ENCODE results near the gene DOCK3.
"Not testable (repeated sequence)": the region's sequence is repeated elsewhere in the genome, so short reads cannot be mapped to it uniquely, and the experiment has no call there.

Gene DOCK3

DNA sequence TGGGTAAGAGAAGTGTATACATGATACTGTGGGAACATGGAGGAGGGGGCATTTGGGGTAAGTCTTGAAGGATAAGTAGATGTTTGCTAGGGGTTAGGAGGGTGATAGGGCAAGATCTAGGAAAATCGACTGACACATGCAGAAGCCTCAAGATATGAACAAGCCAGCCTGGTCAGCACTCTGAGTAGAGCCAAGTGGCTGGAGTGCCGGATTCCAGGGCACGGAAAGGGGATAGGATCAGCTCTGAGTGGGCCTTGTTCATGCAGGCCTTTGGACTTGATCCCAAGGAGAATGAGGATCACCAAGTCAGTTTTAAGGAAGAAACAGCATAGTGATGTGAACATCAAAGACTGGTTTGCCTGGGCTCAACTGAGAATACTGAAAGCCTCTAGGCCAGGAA lies 686.1 kb downstream of the DOCK3 start:
- Histone ChIP-seq H3K27me3 (ENCODE audit: control insufficient read depth, low read length) (peaks cover 33% of the 10 kb centered on the region), H3K36me3 (ENCODE audit: control insufficient read depth, low read length) (no peaks in the 10 kb centered on the region), H4K20me1 (ENCODE audit: control insufficient read depth, insufficient read depth, low read depth, low read length) (no peaks in the 10 kb centered on the region), H3K9me3 (ENCODE audit: control insufficient read depth, insufficient read depth, low read length) (no peaks in the 10 kb centered on the region), H3K9me2 (replicated peaks; ENCODE audit: control insufficient read depth, low read length) (no peaks in the 10 kb centered on the region), H3K27ac (ENCODE audit: low read depth, low read length) (no peak overlapping the region), H3K4me2 (ENCODE audit: low read length) (no peak overlapping the region), H3K4me1 (ENCODE audit: control insufficient read depth, low read length) (no peaks in the 10 kb centered on the region), H3F3A (ENCODE audit: control insufficient read depth, insufficient read depth) (no peaks in the 10 kb centered on the region), H3K79me2 (ENCODE audit: control insufficient read depth, low read length) (no peaks in the 10 kb centered on the region), H3K4me3 (ENCODE audit: low read length) (no peak overlapping the region)
- no peak for TF ChIP-seq EZH2phosphoT487 (IDR thresholded peaks at IDR 0.05; ENCODE audit: borderline replicate concordance, low read length)
- TF ChIP-seq, protein P1, sequence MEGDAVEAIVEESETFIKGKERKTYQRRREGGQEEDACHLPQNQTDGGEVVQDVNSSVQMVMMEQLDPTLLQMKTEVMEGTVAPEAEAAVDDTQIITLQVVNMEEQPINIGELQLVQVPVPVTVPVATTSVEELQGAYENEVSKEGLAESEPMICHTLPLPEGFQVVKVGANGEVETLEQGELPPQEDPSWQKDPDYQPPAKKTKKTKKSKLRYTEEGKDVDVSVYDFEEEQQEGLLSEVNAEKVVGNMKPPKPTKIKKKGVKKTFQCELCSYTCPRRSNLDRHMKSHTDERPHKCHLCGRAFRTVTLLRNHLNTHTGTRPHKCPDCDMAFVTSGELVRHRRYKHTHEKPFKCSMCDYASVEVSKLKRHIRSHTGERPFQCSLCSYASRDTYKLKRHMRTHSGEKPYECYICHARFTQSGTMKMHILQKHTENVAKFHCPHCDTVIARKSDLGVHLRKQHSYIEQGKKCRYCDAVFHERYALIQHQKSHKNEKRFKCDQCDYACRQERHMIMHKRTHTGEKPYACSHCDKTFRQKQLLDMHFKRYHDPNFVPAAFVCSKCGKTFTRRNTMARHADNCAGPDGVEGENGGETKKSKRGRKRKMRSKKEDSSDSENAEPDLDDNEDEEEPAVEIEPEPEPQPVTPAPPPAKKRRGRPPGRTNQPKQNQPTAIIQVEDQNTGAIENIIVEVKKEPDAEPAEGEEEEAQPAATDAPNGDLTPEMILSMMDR (IDR thresholded peaks at IDR 0.05; ENCODE audit: low read depth, low read length, poor library complexity, severe bottlenecking): no peak

DNA sequence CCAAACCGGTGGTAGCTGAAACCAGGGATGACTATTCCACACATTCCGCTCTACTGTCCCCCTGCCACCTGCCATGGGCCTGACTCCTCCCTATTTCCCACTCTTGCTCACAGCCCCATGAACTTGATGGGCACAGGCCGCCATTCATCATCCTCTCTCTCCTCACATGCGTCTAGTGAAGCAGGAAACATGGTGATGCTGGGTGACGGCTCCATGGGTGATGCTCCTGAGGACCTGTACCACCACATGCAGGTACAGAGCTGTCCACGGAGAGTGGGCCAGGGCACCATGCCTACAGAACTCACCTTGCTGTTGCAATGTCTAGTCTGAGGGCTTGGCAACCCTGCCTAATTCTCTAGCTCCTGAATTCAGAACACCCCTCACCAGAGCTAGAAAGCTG lies 687.0 kb downstream of the DOCK3 start:
- Histone ChIP-seq H3K4me1 (ENCODE audit: control insufficient read depth, low read length) (no peaks in the 10 kb centered on the region), H3K9me2 (replicated peaks; ENCODE audit: control insufficient read depth, low read length) (no peaks in the 10 kb centered on the region), H3K27ac (ENCODE audit: low read depth, low read length) (no peak overlapping the region), H3K4me3 (ENCODE audit: low read length) (no peak overlapping the region), H4K20me1 (ENCODE audit: control insufficient read depth, insufficient read depth, low read depth, low read length) (no peaks in the 10 kb centered on the region), H3K4me2 (ENCODE audit: low read length) (no peak overlapping the region), H3K79me2 (ENCODE audit: control insufficient read depth, low read length) (no peaks in the 10 kb centered on the region), H3K27me3 (ENCODE audit: control insufficient read depth, low read length) (peaks cover 32% of the 10 kb centered on the region), H3K9me3 (ENCODE audit: control insufficient read depth, insufficient read depth, low read length) (no peaks in the 10 kb centered on the region), H3K36me3 (ENCODE audit: control insufficient read depth, low read length) (no peaks in the 10 kb centered on the region), H3F3A (ENCODE audit: control insufficient read depth, insufficient read depth) (no peaks in the 10 kb centered on the region)
- TF ChIP-seq EZH2phosphoT487 (IDR thresholded peaks at IDR 0.05; ENCODE audit: borderline replicate concordance, low read length): no peak
- TF ChIP-seq, protein P1 (IDR thresholded peaks at IDR 0.05; ENCODE audit: low read depth, low read length, poor library complexity, severe bottlenecking): no peak

DNA sequence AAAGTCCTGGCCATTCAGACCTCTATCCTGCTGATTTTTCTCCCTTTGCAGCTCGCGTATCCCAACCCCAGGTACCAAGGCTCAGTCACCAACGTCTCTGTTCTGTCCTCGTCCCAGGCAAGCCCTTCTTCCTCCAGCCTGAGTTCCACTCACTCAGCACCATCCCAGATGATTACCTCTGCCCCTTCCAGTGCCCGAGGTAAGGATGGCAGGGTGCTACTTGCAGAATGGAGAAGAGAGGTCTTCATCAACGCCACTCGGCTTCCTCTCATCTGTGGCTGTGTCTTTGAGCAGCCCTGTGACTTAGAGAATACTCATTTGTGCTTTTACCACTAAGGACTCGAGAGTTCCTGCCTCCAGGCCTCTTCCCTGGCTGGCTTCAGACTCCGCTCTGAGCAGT lies 687.7 kb downstream of the DOCK3 start:
- H3K9me3 ChIP-seq (ENCODE audit: control insufficient read depth, insufficient read depth, low read length): no peaks in the 10 kb centered on the region
- peaks cover 25% of the 10 kb centered on the region for H3K27me3 ChIP-seq (ENCODE audit: control insufficient read depth, low read length)
- H3F3A ChIP-seq (ENCODE audit: control insufficient read depth, insufficient read depth): no peaks in the 10 kb centered on the region
- H3K4me3 ChIP-seq (ENCODE audit: low read length): no peak overlapping the region
- H3K27ac ChIP-seq (ENCODE audit: low read depth, low read length): no peak overlapping the region
- TF ChIP-seq, protein P1 (IDR thresholded peaks at IDR 0.05; ENCODE audit: low read depth, low read length, poor library complexity, severe bottlenecking): no peak
- TF ChIP-seq EZH2phosphoT487 (IDR thresholded peaks at IDR 0.05; ENCODE audit: borderline replicate concordance, low read length): no peak
- H3K4me2 ChIP-seq (ENCODE audit: low read length): no peak overlapping the region
- H3K36me3 ChIP-seq (ENCODE audit: control insufficient read depth, low read length): no peaks in the 10 kb centered on the region
- no peaks in the 10 kb centered on the region for H4K20me1 ChIP-seq (ENCODE audit: control insufficient read depth, insufficient read depth, low read depth, low read length)
- no peaks in the 10 kb centered on the region for H3K79me2 ChIP-seq (ENCODE audit: control insufficient read depth, low read length)
- H3K4me1 ChIP-seq (ENCODE audit: control insufficient read depth, low read length): no peaks in the 10 kb centered on the region
- H3K9me2 ChIP-seq (replicated peaks; ENCODE audit: control insufficient read depth, low read length): no peaks in the 10 kb centered on the region

DNA sequence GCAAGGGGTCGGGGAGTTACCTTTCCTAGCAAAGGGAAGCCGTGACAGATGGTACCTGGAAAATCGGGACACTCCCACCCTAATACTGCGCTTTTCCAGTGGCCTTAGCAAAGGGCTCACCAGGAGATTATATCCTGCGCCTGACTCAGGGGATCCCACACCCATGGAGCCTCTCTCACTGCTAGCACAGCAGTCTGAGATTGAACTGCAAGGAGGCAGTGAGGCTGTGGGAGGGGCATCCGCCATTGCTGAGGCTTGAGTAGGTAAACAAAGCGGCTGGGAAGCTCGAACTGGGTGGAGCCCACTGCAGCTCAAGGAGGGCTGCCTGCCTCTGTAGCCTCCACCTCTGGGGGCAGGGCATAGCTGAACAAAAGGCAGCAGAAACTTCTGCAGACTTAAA lies 693.5 kb downstream of the DOCK3 start:
- not testable (repeated sequence) for H3K4me3 ChIP-seq (ENCODE audit: low read length); H3K27ac ChIP-seq (ENCODE audit: low read depth, low read length); H3K9me3 ChIP-seq (ENCODE audit: control insufficient read depth, insufficient read depth, low read length); H3K9me2 ChIP-seq (replicated peaks; ENCODE audit: control insufficient read depth, low read length); H4K20me1 ChIP-seq (ENCODE audit: control insufficient read depth, insufficient read depth, low read depth, low read length); H3K79me2 ChIP-seq (ENCODE audit: control insufficient read depth, low read length); H3K4me2 ChIP-seq (ENCODE audit: low read length); H3K4me1 ChIP-seq (ENCODE audit: control insufficient read depth, low read length); H3F3A ChIP-seq (ENCODE audit: control insufficient read depth, insufficient read depth); H3K36me3 ChIP-seq (ENCODE audit: control insufficient read depth, low read length)
- H3K27me3 ChIP-seq (ENCODE audit: control insufficient read depth, low read length): peaks cover 17% of the 10 kb centered on the region

All from DOHH2 (cell line).